Measurements from ENCODE around the gene TNNT3. TPM values are rescaled to one million over a fixed set of nuclear protein-coding genes. Genes with fewer than 3 reads are reported as not detected.
"Not testable (repeated sequence)": the region's sequence is repeated elsewhere in the genome, so short reads cannot be mapped to it uniquely, and the experiment has no call there.

The TNNT3 gene
- total RNA-seq, 2 donors from 2014 or later, result 1.6 TPM; not detected in 1

- DNase-seq (peak in 1 of 4 donors; percentile 9), ATAC-seq (no peak)
- no peaks in the 10 kb centered on the region for H3K9me3 ChIP-seq
- H3K27me3 ChIP-seq, result no peaks in the 10 kb centered on the region
- H3K27ac ChIP-seq, result no peak overlapping the region
- TF ChIP-seq POLR2A (IDR thresholded peaks at IDR 0.05) (no peak), CTCF (IDR thresholded peaks at IDR 0.05) (no peak)
- WGBS, 2 donors, result 85 to 86% methylated on average over 11 to 14 of the region's 14 CpGs
- H3K36me3 ChIP-seq (replicated peaks in 1 of 2; ENCODE audit: insufficient read depth in 1 of 2, low read depth in 2 of 2), result no peaks in the 10 kb centered on the region
- intact Hi-C loops (cut with DNase I), result loop anchor here (5.0 kb wide), 2 partner anchors 186 to 269 kb away; partner anchors contain the start of gene KRTAP5-6
- peaks cover 18% of the 10 kb centered on the region for H3K4me1 ChIP-seq
- H3K4me3 ChIP-seq, result no peak overlapping the region
Observed at GRCh38 chr11:1883346-1884302, 35.9 kb upstream of the TNNT3 start.

- Histone ChIP-seq H3K9me3 (no peaks in the 10 kb centered on the region), H3K27me3 (no peaks in the 10 kb centered on the region), H3K27ac (no peak overlapping the region), H3K4me1 (peaks cover 18% of the 10 kb centered on the region), H3K36me3 (replicated peaks in 1 of 2; ENCODE audit: insufficient read depth in 1 of 2, low read depth in 2 of 2) (no peaks in the 10 kb centered on the region), H3K4me3 (no peak overlapping the region)
- intact Hi-C loops (cut with DNase I), result loop anchor here (5.0 kb wide), 2 partner anchors 187 to 268 kb away; partner anchors contain the start of gene KRTAP5-6
- no peak for TF ChIP-seq CTCF (IDR thresholded peaks at IDR 0.05)
- no peak for TF ChIP-seq POLR2A (IDR thresholded peaks at IDR 0.05)
- DNase-seq (no peak), ATAC-seq (no peak)
- WGBS, 2 donors, result 83 to 85% methylated on average over 5 of the region's 5 CpGs
Observed at GRCh38 chr11:1884303-1884700, 35.2 kb upstream of the TNNT3 start.

- not testable (repeated sequence) for H3K4me3 ChIP-seq; H3K36me3 ChIP-seq (replicated peaks in 1 of 2; ENCODE audit: insufficient read depth in 1 of 2, low read depth in 2 of 2); H3K9me3 ChIP-seq; DNase-seq; H3K27ac ChIP-seq; ATAC-seq; H3K27me3 ChIP-seq
- WGBS, 2 donors, result 82 to 89% methylated on average over 8 to 13 of the region's 13 CpGs
- H3K4me1 ChIP-seq, result peaks cover 18% of the 10 kb centered on the region
- intact Hi-C loops (cut with DNase I), result loop anchor here (5.0 kb wide), 1 partner anchor 41 kb away; no protein-coding TSS in a partner anchor
Observed at GRCh38 chr11:1886551-1886950, 33.0 kb upstream of the TNNT3 start.

- Histone ChIP-seq H3K27ac (no peak overlapping the region), H3K4me3 (no peak overlapping the region), H3K27me3 (no peaks in the 10 kb centered on the region), H3K36me3 (replicated peaks in 1 of 2; ENCODE audit: insufficient read depth in 1 of 2, low read depth in 2 of 2) (no peaks in the 10 kb centered on the region), H3K4me1 (peaks cover 6% of the 10 kb centered on the region), H3K9me3 (no peaks in the 10 kb centered on the region)
- DNase-seq (peak; percentile 15 to 65 (median 40)), ATAC-seq (no peak)
- TF ChIP-seq POLR2A (IDR thresholded peaks at IDR 0.05) (no peak), CTCF (IDR thresholded peaks at IDR 0.05) (no peak)
- WGBS, 2 donors, result 70 to 100% methylated on average over 3 to 11 of the region's 11 CpGs
- intact Hi-C loops (cut with DNase I), result loop anchor here (5.0 kb wide), 1 partner anchor 40 kb away; no protein-coding TSS in a partner anchor
Observed at GRCh38 chr11:1887451-1888346, 31.8 kb upstream of the TNNT3 start.

Measured in body of pancreas (tissue), 4 donors.